Lower leg skin (tissue), 4 donors: ENCODE data around the gene NNAT. TPM values are rescaled to one million over a fixed set of nuclear protein-coding genes. Genes with fewer than 3 reads are reported as not detected.

ENCODE experiments used
- DNase-seq, 2 donors: peaks; one replicate each; pipeline ENCODE4 v3.0.0-alpha.2; 2019; ENCODE audit warnings: low spot score in 2 of 2
- H3K4me3 ChIP-seq: fragments of 200-600 bp; sonication (generic); 2 replicates; pipeline ENCODE4 v1.5.1; 2017; ENCODE audit warnings: mild to moderate bottlenecking, low read depth; ENCODE audit not compliant: poor library complexity, severe bottlenecking
- CTCF ChIP-seq, 3 donors: fragments of 450-650 bp; IDR thresholded peaks; one replicate each; pipeline ENCODE4 v1.5.1; 2016; ENCODE audit warnings: antibody characterized with exemption in 3 of 3, mild to moderate bottlenecking in 3 of 3, moderate library complexity in 2 of 3
- POLR2A ChIP-seq, 2 donors: fragments of 450-650 bp; IDR thresholded peaks; one replicate each; pipeline ENCODE4 v1.6.1; 2016 to 2017; ENCODE audit warnings: antibody characterized with exemption in 2 of 2, mild to moderate bottlenecking in 1 of 2, moderate library complexity in 1 of 2
- WGBS, 2 donors: methylation state at CpG; one replicate each; pipeline ENCODE4 v1.1.5; 2018; 5-methylcytosine and 5-hydroxymethylcytosine counted together
- intact Hi-C: fragments of 100-400 bp; cut with DNase I; formaldehyde crosslinking; loops from one replicate; pipeline ENCODE4 v1.15.0; 2023; ENCODE audit warnings: low total_unique reads
- total RNA-seq, 4 donors: library from RNA; depleted of rRNA; stranded (reverse); fragments of >200 nt; gene quantifications; one replicate each; pipeline ENCODE4 v1.1.0, GENCODE V29; 2016

The NNAT gene
- total RNA-seq, 4 donors from 2014 or later = 1.3 to 3.8 (median 2.3) TPM

GRCh38 chr20:37529214-37529967, 8.3 kb downstream of the NNAT start:
- H3K4me3 ChIP-seq = no peak overlapping the region
- intact Hi-C loops = loop anchor here (5.0 kb wide), 1 partner anchor 252 kb away; no protein-coding TSS in a partner anchor
- WGBS, 2 donors = 74 to 76% methylated on average over 8 of the region's 8 CpGs
- TF ChIP-seq CTCF (IDR thresholded peaks at IDR 0.05) = no peak
- TF ChIP-seq POLR2A (IDR thresholded peaks at IDR 0.05) = no peak
- peak in 1 of 2 donors; percentile 73 for DNase-seq

- DNase-seq = peak in 1 of 2 donors; percentile 36
- no peak overlapping the region for H3K4me3 ChIP-seq
- 83 to 86% methylated on average over 10 of the region's 10 CpGs for WGBS, 2 donors
- intact Hi-C loops = loop anchor here (5.0 to 10.0 kb wide), 3 partner anchors 145 to 335 kb away; no protein-coding TSS in a partner anchor
- TF ChIP-seq POLR2A (IDR thresholded peaks at IDR 0.05) (no peak), CTCF (IDR thresholded peaks at IDR 0.05) (no peak)
Measured at GRCh38 chr20:37529968-37530600, 9.0 kb downstream of the NNAT start.

- 74 to 80% methylated on average over 2 of the region's 2 CpGs for WGBS, 2 donors
- no peak for TF ChIP-seq CTCF (IDR thresholded peaks at IDR 0.05)
- TF ChIP-seq POLR2A (IDR thresholded peaks at IDR 0.05) = no peak
- H3K4me3 ChIP-seq = no peak overlapping the region
- intact Hi-C loops = loop anchor here (10.0 kb wide), 2 partner anchors 146 to 336 kb away; no protein-coding TSS in a partner anchor
- DNase-seq = no peak
Measured at GRCh38 chr20:37530696-37531095, 9.6 kb downstream of the NNAT start.

- peak in 1 of 2 donors; percentile 49 for DNase-seq
- intact Hi-C loops = loop anchor here (10.0 kb wide), 2 partner anchors 147 to 337 kb away; no protein-coding TSS in a partner anchor
- H3K4me3 ChIP-seq = no peak overlapping the region
- TF ChIP-seq CTCF (IDR thresholded peaks at IDR 0.05) = no peak
- no peak for TF ChIP-seq POLR2A (IDR thresholded peaks at IDR 0.05)
- WGBS, 2 donors = 86 to 97% methylated on average over 3 of the region's 3 CpGs
Measured at GRCh38 chr20:37531856-37532255, 10.8 kb downstream of the NNAT start.

- TF ChIP-seq POLR2A (IDR thresholded peaks at IDR 0.05) (no peak), CTCF (IDR thresholded peaks at IDR 0.05) (no peak)
- H3K4me3 ChIP-seq = no peak overlapping the region
- no peak for DNase-seq
- intact Hi-C loops = loop anchor here (10.0 kb wide), 2 partner anchors 148 to 338 kb away; no protein-coding TSS in a partner anchor
- WGBS, 2 donors = 78 to 79% methylated on average over 2 of the region's 2 CpGs
Measured at GRCh38 chr20:37533154-37533715, 12.2 kb downstream of the NNAT start.
